HG02885 (cell line): ENCODE measurements around the gene PGAM1.
"Not testable (repeated sequence)": the region's sequence is repeated elsewhere in the genome, so short reads cannot be mapped to it uniquely, and the experiment has no call there.

Source experiments
- ATAC-seq: cut with Tn5 transposase; IDR thresholded peaks from one replicate; pipeline ENCODE4 v1.9.1; 2021; ENCODE audit warnings: mild to moderate bottlenecking; ENCODE audit not compliant: unreplicated experiment, poor library complexity

The PGAM1 gene

DNA sequence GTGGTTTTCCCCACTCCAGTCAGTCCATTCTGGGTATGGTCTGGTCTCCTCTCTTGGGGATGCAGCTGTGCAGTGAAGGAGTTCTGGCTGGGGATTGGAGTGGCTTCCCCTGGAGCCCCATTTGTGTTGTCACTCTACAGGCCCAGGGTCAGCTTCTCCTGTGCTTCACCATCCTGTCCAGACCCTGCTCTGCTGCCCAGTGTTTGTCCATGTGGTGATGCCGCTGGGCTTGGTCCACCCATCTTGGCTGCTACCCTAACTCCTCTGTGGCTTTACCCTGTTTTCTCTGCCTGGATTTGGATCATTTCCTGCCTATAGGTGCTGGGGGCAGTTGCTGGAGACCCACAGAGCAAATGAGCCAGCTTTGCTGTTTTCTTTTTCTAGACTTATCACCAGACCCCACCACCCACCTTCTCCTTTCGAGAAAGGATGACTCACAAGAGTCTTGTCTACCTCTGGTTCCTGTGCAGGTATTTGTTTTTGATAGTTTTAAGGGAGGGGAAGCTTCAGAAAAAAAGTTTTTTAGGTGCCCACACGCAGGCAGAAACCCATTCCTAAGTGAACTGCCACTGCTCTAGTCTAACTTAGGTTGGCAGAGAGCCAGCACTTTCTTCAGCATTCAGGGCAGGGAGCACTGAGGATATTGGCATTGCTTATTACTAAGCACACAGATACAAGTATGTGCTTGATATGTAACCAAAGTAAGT, 28.5 kb downstream of the PGAM1 start:
- no peak for ATAC-seq

DNA sequence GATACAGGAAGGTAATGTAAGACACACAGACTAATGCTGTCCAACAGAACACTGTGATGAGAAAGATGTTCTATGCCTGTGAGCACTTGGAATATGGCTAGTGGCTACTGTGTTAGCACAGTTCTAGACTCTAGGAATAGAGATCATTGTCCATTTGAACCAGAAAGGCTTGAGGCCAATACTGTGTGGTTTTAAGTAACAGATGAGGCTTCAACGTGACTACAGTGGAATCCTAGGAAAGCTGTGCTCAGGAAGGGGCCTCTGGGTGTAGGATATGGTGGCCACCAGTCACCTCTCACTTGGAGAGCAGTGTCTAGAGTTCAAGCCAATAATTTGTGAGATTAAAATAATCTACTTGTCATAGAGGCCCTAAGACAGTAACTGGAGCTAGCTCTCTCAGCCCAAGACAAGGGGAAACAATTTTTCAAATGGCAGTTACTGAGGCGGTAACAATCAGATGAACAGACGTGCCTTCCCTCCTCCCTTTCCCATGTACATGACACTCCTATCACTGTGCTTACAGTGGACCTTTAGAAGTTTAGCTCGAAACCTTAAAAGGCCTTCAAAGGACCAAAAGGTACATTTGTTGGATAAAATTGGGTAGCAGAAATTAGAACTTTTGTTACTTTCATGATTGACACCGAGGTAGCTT, 30.2 kb downstream of the PGAM1 start:
- ATAC-seq: no peak

DNA sequence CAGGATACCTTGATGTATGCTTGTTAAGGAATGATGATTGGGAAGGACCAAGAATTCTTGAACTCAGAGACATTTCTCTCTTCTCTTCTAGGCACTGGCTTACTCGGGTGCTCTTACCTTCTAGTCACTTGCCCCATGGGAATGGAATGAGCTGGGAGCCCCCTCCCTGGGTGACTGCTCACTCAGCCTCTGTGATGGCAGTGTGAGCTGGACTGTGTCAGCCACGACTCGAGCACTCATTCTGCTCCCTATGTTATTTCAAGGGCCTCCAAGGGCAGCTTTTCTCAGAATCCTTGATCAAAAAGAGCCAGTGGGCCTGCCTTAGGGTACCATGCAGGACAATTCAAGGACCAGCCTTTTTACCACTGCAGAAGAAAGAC, 30.7 kb downstream of the PGAM1 start:
- ATAC-seq: no peak

DNA sequence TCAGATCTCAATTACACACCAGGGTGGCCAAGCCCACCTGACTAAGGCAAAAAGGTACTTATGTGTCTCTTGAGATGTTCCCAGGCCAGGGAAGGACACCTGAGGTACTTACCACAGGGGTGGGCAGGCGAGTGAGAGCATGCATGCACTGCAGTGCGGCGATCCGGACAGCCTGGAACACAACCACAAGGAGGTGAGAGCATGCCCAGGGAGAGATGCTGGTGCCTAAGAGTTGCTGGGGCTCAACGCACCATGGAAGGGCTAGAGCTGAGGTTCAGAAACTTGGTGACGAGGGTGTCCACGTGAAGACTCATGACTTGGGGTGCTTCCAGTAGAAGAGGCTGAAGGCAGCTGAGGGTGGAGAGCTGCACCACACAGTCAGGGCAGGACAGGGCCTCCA, 33.1 kb downstream of the PGAM1 start:
- ATAC-seq: no peak

DNA sequence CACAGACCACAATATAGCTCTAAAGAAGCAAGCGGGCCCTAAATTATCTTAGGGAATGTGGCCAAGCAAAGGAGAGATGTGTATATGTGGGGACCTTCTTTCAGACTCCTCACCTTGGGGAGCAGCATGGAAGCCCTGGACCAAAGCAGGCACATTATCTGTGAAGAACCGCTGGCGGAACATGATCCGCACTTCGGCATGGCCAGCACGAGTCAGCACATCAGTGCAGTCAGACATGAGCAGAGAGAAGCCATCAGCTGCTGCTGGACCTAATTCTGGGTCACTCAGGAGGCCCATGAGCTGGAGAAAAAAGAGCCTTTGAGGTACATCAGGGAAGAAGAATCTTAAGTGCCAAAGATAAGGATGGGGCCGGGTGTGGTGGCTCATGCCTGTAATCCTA, 33.9 kb downstream of the PGAM1 start:
- no peak for ATAC-seq

DNA sequence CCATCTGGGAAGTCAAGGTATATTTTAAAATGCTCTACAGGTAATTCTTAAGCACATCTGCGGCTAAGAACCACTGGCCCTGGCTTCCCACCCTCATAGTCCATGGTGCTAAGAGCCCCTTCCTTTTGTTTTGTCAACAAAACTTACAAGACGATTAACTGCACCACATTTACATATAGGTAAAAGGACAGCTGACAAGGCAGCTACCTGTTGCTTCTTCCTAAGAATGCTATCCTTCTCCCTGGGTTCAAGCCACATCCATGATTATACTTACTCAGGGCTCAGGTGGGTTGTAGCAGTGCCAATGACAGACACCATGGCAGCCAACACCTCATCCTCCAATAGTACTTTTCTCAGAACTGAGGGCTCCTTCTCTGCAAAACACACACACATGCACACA, 36.3 kb downstream of the PGAM1 start:
- ATAC-seq: no peak

DNA sequence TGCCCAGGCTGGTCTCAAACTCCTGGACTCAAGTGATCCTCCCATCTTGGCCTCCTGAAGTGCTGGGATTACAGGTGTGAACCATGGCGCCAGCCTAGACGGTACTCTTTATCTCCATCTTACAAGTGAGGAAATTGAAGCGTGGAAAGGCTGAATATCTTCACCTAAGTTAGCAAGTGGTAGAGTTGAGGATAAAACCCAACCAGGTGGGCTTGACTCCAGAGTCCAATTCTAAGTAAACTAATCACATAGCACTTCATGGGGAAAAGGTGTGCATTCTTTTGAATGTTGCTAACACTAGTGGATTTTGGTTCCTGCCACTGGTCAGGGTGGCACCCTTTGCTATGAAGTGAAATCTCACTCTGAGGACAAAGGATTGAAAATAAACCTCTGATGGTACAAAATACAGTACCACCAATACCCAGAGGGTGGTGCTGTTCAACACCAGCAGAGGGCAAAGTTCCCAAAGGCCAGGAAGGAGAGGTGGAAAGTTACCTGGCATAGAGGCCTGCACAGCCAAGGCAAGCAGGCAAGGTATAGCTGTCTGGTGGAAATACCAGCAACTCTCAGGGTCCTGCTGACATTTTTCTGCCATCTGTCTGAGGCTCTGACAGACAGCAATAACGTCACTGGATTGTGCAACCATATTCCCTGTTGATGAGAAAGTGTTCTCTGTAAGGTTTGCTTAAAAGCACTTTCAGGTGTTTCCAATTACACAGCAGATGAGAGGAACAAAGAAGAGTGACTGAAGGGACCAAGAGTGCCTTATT, 37.6 kb downstream of the PGAM1 start:
- no peak for ATAC-seq

DNA sequence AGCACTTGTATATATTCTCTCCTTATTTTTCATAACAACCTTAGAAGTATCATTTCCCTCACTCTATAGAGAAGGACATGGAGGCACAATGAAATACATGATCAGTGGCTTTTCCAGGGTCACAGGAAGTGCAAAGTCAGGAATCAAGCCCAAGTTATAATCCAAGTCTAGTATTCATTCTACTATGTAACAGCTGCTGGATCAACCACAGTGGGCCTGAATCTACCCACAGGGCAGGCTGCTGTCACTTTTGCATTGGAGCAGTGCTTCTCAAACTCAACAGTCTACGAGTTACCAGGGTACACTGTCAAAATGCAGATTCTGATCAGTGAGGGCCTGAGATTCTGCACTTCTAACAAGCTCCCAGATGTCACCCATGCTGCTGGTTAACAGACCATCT, 38.2 kb downstream of the PGAM1 start:
- no peak for ATAC-seq

DNA sequence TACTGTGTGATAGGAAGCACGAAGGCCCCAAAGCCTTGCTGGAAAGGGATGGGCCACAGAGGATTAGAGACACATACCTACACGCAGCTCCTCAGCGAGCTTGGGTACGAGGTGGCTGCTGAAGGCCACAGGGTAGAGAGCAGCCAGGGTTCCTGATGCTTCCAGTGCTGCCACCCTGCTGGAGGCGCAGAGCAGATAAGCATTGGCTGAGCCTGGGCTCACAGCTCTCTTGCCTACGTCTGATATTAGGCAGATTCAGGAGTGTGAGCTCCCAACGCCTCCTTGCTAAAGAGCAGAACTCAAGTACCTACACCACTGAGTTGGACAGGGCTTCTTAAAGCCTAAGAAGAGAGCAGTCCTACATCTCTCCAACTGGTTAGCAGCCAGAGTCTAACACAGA, 40.0 kb downstream of the PGAM1 start:
- ATAC-seq: no peak

DNA sequence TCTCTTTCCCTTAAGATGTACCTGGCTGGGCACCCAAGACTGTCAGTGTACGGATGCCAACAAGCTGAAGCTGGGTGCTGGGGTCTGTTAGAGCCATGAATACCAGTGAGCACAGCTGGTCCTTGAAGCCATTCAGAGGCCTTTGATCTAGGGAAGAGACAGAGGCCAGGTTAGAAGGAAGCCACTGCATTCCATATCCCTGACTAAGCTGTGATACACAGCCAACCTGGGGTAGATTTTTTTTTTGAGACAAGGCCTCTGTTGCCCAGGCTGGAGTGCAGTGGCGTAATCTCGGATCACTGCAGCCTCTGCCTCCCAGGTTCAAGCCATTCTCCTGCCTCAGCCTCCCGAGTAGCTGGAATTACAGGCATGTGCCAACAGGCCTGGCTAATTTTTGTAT, 40.8 kb downstream of the PGAM1 start:
- ATAC-seq: no peak

DNA sequence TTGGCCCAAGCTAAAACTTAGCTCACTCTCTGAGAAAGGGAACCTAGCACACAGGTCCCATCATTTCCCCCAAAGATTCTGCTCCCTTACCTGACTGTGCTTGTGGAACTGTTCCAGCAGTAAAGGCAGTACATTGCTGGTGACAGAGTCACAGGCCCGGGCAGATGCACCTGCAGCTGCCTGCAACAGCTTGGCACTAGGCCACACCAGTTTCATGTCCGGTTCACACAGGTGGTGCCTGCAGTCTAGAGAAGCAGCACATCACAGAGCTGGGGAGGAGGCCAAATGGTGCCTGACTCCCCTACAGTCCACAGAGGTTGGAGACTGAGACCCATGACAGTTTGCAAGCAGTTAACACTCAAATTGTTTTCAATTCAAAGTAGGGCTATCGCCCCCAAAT, 42.2 kb downstream of the PGAM1 start:
- peak; percentile 54 for ATAC-seq

DNA sequence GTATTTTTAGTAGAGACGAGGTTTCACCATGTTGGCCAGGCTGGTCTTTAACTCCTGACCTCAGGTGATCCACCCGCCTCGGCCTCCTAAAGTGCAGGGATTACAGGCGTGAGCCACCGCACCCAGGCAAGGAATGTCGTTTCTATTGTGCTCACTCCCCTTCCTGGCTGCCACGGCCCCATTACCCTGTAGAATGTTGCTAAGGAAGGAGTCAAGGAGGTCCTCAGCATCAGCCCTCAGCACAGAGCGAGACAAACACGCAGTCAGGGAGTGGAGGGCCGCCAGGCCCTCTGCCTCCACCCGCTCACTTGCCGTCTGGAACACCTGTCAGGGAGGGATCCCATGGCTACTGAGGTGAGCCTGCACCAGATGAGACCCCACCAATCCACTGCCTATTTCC, 42.8 kb downstream of the PGAM1 start:
- not testable (repeated sequence) for ATAC-seq

DNA sequence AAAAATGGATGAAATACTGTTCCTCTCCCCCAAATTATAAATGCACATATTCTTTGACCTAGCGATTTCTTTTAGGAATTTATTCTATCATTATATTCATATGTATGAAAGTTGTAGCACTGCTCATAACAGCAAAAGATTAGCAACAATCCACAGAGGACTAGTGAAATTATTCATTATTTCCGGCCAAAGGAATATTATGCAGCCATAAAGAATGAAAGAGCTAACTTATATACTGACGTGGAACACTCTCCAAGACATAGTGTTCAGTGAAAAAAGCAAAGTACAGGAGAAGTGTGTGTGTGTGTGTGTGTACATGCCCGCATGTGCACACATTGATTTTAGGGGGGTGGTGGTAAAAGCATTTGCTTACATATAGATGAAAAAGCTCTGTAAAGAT, 48.9 kb downstream of the PGAM1 start:
- ATAC-seq: no peak

DNA sequence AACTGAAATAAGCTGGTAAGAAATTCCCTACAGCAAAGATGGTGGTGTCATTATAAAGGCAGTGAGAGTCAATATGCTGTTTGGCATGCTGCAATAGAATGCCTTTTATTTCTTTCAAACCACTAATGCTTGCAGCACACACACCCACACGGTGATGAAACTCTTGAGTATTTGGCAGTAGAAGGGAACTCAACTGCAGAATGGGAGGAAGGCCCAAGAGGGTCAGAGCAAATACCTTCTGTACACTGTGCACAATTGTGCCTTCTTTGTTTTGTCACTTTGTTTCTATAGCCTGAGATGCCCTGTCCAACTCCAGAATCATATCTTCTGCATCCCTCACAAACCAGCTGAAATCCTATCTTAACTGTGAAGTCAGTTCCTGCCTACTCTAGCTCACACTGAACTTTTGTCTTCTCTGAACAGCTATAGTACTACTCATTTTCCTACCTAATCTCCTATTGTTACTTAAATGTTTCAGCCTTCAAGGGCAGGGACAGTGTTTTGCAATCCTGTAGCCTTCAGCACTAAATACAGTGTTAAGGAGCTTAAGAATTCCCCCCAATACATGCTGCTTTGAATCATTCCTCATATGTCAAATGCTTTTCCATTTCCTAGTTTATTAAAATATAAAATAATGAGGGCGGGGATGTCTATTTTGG, 50.1 kb downstream of the PGAM1 start:
- no peak for ATAC-seq

DNA sequence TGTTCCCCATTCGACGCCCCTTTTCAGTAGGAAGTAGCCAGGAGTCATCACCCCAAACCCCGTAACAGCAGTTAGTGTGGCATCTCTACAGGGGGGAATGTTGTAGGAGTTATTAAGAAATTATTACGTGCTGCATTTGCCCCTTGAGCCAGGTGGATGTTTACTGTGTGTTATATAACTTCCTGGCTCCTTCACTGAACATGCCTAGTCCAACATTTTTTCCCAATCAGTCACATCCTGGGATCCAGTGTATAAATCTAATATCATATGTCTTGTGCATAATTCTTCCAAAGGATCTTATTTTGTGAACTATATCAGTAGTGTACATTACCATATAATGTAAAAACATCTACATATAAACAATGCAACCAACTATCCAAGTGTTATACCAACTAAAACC, 53.4 kb downstream of the PGAM1 start:
- ATAC-seq: not testable (repeated sequence)

DNA sequence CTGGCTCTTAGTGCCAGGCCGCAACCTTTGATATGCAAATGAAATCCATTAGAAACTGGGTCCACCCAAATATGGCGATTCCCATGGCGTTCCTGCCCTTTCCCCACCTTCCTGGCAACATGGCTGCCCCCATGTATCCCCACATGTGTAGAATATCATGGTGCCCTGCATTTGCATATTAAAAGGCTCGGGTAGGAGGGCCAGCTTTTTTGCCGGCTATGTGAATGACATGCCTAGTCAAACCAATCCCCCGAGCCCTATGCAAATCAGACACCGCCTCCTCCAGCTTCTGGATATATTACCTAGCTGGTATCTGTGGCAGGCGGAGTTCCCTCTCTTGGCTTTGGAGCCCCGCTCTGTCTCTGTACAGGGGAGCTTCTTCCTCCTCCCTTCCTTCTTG, 53.9 kb downstream of the PGAM1 start:
- no peak for ATAC-seq

DNA sequence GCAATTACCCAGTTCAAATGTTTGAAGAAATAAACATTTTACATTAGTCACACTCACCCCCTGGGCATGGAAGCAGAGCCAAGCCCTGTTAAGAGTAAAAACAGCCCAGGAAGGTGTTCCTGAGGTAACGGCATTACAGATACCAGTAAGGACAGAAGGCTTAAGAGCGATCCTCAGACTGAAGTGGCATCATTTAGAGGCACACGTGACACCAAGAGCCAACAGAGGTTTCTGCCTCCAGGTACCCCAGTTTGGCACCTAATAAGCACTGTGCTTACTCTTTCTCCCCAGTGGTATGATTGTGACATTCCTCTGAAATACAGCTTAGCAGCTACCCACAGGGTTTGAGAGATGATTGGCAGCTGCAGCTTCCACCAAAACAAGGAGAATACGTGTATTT, 55.1 kb downstream of the PGAM1 start:
- no peak for ATAC-seq

DNA sequence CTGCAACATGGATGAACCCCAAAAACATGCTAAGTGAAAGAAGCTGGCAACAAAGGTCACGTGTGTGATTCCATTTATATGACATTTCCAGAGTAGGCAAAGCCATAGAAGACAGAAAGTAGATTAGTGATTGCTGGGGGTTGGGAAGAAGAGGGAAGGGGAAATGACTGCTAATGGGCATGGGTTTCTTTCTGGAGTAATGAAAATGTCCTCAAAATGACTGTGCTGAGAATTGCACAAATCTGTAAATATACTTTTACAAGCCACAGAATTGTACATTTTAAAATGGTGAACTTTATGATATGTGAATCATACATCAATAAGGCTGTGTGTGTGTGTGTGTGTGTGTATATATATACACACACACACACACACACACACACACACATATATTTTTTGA, 56.4 kb downstream of the PGAM1 start:
- no peak for ATAC-seq
